Parathyroid adenoma (tissue), 2 donors: Measurements from ENCODE around the gene THSD4.

Source experiments
- H2AFZ ChIP-seq: fragments of 300-600 bp; sonication (generic); one replicate; pipeline ENCODE4 v1.7.0; 2017; ENCODE audit warnings: antibody characterized with exemption, mild to moderate bottlenecking
- H3K27ac ChIP-seq: fragments of 300-600 bp; sonication (generic); one replicate; pipeline ENCODE4 v1.7.0; 2017
- H3K27me3 ChIP-seq: fragments of 300-600 bp; sonication (generic); one replicate; pipeline ENCODE4 v1.7.0; 2017; ENCODE audit warnings: low read length; ENCODE audit not compliant: control insufficient read depth, insufficient read depth
- H3K36me3 ChIP-seq: fragments of 300-600 bp; sonication (generic); one replicate; pipeline ENCODE4 v1.7.0; 2017; ENCODE audit warnings: low read length; ENCODE audit not compliant: control insufficient read depth, insufficient read depth
- H3K4me1 ChIP-seq: fragments of 300-600 bp; sonication (generic); one replicate; pipeline ENCODE4 v1.7.0; 2017; ENCODE audit warnings: control low read depth
- H3K4me2 ChIP-seq: fragments of 300-600 bp; sonication (generic); one replicate; pipeline ENCODE4 v1.7.0; 2017; ENCODE audit warnings: low read length
- H3K4me3 ChIP-seq: fragments of 300-600 bp; sonication (generic); one replicate; pipeline ENCODE4 v1.7.0; 2017; ENCODE audit warnings: low read depth, low read length
- H3K79me2 ChIP-seq: fragments of 300-600 bp; sonication (generic); one replicate; pipeline ENCODE4 v1.7.0; 2017; ENCODE audit warnings: control low read depth
- H3K9ac ChIP-seq: fragments of 300-600 bp; sonication (generic); one replicate; pipeline ENCODE4 v1.7.0; 2017; ENCODE audit warnings: mild to moderate bottlenecking
- H3K9me3 ChIP-seq: fragments of 300-600 bp; sonication (generic); one replicate; pipeline ENCODE4 v1.7.0; 2017; ENCODE audit warnings: low read length; ENCODE audit not compliant: control insufficient read depth
- TF ChIP-seq, protein P1 (sequence below): fragments of 300-600 bp; sonication (generic); IDR thresholded peaks from one replicate; pipeline ENCODE4 v1.7.0; 2017; ENCODE audit warnings: antibody characterized with exemption, mild to moderate bottlenecking
- donor health status: primary hyperparathyroidism.

The THSD4 gene

GRCh38 chr15:71334873-71335272 is 219.6 kb downstream of the THSD4 start:
- Histone ChIP-seq H3K36me3 (no peaks in the 10 kb centered on the region), H3K27me3 (no peaks in the 10 kb centered on the region), H3K4me3 (no peak overlapping the region), H3K9me3 (no peaks in the 10 kb centered on the region), H3K9ac (no peak overlapping the region), H3K27ac (no peak overlapping the region), H3K79me2 (no peaks in the 10 kb centered on the region), H2AFZ (no peak overlapping the region), H3K4me1 (no peaks in the 10 kb centered on the region), H3K4me2 (no peak overlapping the region)
- TF ChIP-seq, protein P1, sequence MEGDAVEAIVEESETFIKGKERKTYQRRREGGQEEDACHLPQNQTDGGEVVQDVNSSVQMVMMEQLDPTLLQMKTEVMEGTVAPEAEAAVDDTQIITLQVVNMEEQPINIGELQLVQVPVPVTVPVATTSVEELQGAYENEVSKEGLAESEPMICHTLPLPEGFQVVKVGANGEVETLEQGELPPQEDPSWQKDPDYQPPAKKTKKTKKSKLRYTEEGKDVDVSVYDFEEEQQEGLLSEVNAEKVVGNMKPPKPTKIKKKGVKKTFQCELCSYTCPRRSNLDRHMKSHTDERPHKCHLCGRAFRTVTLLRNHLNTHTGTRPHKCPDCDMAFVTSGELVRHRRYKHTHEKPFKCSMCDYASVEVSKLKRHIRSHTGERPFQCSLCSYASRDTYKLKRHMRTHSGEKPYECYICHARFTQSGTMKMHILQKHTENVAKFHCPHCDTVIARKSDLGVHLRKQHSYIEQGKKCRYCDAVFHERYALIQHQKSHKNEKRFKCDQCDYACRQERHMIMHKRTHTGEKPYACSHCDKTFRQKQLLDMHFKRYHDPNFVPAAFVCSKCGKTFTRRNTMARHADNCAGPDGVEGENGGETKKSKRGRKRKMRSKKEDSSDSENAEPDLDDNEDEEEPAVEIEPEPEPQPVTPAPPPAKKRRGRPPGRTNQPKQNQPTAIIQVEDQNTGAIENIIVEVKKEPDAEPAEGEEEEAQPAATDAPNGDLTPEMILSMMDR: no peak

DNA sequence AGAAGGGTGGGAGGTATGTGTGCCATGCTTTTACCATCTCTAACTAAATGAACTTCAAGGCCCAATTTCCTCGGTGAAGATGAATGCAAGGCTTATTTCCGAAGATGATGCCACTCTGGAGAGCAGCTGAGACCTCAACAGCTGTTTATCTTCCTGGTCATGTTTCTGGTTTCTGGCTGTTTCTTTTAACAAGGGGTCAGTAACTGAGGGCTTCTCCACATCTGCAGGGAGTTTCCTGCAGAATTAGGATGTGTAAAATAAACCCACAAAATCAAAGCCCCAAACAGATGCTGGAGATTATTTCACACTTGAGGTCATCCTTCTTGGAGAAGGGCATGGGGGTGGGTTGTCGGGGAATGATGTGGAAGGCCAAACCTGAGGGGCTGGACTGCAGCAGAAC is 220.3 kb downstream of the THSD4 start:
- H3K27ac ChIP-seq: no peak overlapping the region
- H3K9ac ChIP-seq: no peak overlapping the region
- H3K4me3 ChIP-seq: no peak overlapping the region
- H2AFZ ChIP-seq: no peak overlapping the region
- H3K9me3 ChIP-seq: no peaks in the 10 kb centered on the region
- H3K27me3 ChIP-seq: no peaks in the 10 kb centered on the region
- no peaks in the 10 kb centered on the region for H3K4me1 ChIP-seq
- TF ChIP-seq, protein P1: no peak
- no peaks in the 10 kb centered on the region for H3K79me2 ChIP-seq
- H3K36me3 ChIP-seq: no peaks in the 10 kb centered on the region
- H3K4me2 ChIP-seq: no peak overlapping the region

- Histone ChIP-seq H3K4me1 (no peaks in the 10 kb centered on the region), H3K9ac (no peak overlapping the region), H3K27ac (no peak overlapping the region)
Measured at GRCh38 chr15:71336671-71337070, 221.4 kb downstream of the THSD4 start.

GRCh38 chr15:71337197-71337845 is 222.1 kb downstream of the THSD4 start:
- no peaks in the 10 kb centered on the region for H3K27me3 ChIP-seq
- H3K9ac ChIP-seq: no peak overlapping the region
- no peaks in the 10 kb centered on the region for H3K4me1 ChIP-seq
- no peak overlapping the region for H3K27ac ChIP-seq
- TF ChIP-seq, protein P1: no peak
- H3K4me2 ChIP-seq: no peak overlapping the region
- no peak overlapping the region for H2AFZ ChIP-seq
- no peak overlapping the region for H3K4me3 ChIP-seq
- H3K9me3 ChIP-seq: no peaks in the 10 kb centered on the region
- no peaks in the 10 kb centered on the region for H3K36me3 ChIP-seq
- H3K79me2 ChIP-seq: no peaks in the 10 kb centered on the region

More at GRCh38 chr15:71336671-71337070, 221.4 kb downstream of the THSD4 start:
- Histone ChIP-seq H2AFZ (no peak overlapping the region), H3K4me2 (no peak overlapping the region), H3K36me3 (no peaks in the 10 kb centered on the region), H3K9me3 (no peaks in the 10 kb centered on the region), H3K79me2 (no peaks in the 10 kb centered on the region), H3K27me3 (no peaks in the 10 kb centered on the region), H3K4me3 (no peak overlapping the region)
- TF ChIP-seq, protein P1: no peak

DNA sequence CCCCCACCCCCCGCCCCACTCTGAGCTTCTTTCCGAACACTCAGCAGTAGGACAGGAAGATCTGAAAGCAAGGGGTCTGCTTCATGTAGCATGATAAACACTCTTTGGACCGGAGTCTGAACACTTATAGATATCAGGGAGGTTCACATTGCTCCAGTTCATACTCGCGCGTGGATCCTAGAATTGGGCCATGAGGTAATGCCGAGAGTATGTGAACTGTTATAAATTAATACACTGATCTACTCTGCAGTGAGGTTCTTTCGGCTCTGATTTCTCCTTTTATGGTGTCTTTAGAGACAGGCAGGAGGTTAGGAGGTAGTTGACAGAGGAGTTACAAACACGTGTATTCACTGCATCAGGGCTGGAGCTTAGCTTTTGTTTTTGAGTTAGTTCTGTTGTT is 223.0 kb downstream of the THSD4 start:
- Histone ChIP-seq H3K9ac (no peak overlapping the region), H3K27ac (no peak overlapping the region), H3K4me2 (no peak overlapping the region), H3K79me2 (no peaks in the 10 kb centered on the region), H3K9me3 (no peaks in the 10 kb centered on the region), H3K27me3 (no peaks in the 10 kb centered on the region), H2AFZ (no peak overlapping the region), H3K4me1 (no peaks in the 10 kb centered on the region), H3K36me3 (no peaks in the 10 kb centered on the region), H3K4me3 (no peak overlapping the region)
- TF ChIP-seq, protein P1: no peak
